Activated naive CD4-positive, alpha-beta T cell treated with anti-CD3 and anti-CD28 coated beads for 36 hours (primary cell): ENCODE measurements around the gene CPNE6. TPM values are rescaled to one million over a fixed set of nuclear protein-coding genes. Genes with fewer than 3 reads are reported as not detected.

Source experiments
- CTCF ChIA-PET: fragments of 350-600 bp; sonication (Branson Sonifier 250); formaldehyde crosslinking; loops from one replicate; lab custom pipeline; 2021; ENCODE audit warnings: antibody characterized with exemption; lab: Charles Lee
- DNase-seq: peaks from one replicate; pipeline ENCODE4 v3.0.0-alpha.2; 2020
- H3K27ac Mint-ChIP-seq: one replicate; pipeline ENCODE4 v1.8.0; 2021; ENCODE audit warnings: mild to moderate bottlenecking, mixed read lengths
- H3K27me3 Mint-ChIP-seq: one replicate; pipeline ENCODE4 v1.8.0; 2021; ENCODE audit warnings: low read depth, mixed read lengths
- H3K36me3 Mint-ChIP-seq: one replicate; pipeline ENCODE4 v1.8.0; 2021; ENCODE audit warnings: low read depth, mixed read lengths
- H3K4me1 Mint-ChIP-seq: one replicate; pipeline ENCODE4 v1.8.0; 2021; ENCODE audit warnings: low read depth, mixed read lengths
- H3K4me3 Mint-ChIP-seq: one replicate; pipeline ENCODE4 v1.8.0; 2021; ENCODE audit warnings: mild to moderate bottlenecking, moderate library complexity, mixed read lengths
- H3K9me3 Mint-ChIP-seq: one replicate; pipeline ENCODE4 v1.8.0; 2021; ENCODE audit warnings: mixed read lengths
- intact Hi-C: fragments of 100-400 bp; cut with micrococcal nuclease; formaldehyde crosslinking; loops from one replicate; pipeline ENCODE4 v1.15.1; 2023
- total RNA-seq, 2 experiments: library from RNA; stranded (reverse); gene quantifications; one replicate each; pipeline ENCODE4 v1.2.3, GENCODE V29; 2021

Gene CPNE6
- total RNA-seq, 2 experiments from 2014 or later, result not detected

GRCh38 chr14:24116128-24116814 lies 44.9 kb downstream of the CPNE6 start:
- peaks cover 36% of the 10 kb centered on the region for H3K36me3 Mint-ChIP-seq
- H3K4me3 Mint-ChIP-seq, result peak overlapping the region; percentile 99
- no peaks in the 10 kb centered on the region for H3K27me3 Mint-ChIP-seq
- peak overlapping the region; percentile 100 for H3K27ac Mint-ChIP-seq
- peaks cover 18% of the 10 kb centered on the region for H3K4me1 Mint-ChIP-seq
- CTCF ChIA-PET, result interaction anchor here (1.0 to 4.1 kb wide), 4 partner anchors 11 to 58 kb away, joined by 3 to 20 read pairs (median 10); partner anchors contain the start of gene IRF9
- intact Hi-C loops, result loop anchor here (10.0 kb wide), 2 partner anchors 811 to 1111 kb away; partner anchors contain the start of genes BCL2L2 and PPP1R3E
- DNase-seq, result no peak
- H3K9me3 Mint-ChIP-seq, result no peaks in the 10 kb centered on the region

- H3K36me3 Mint-ChIP-seq, result peaks cover 36% of the 10 kb centered on the region
- intact Hi-C loops, result loop anchor here (10.0 kb wide), 2 partner anchors 812 to 1112 kb away; partner anchors contain the start of genes BCL2L2 and PPP1R3E
Observed at GRCh38 chr14:24117179-24117578, 45.8 kb downstream of the CPNE6 start.

GRCh38 chr14:24119691-24120090 lies 48.3 kb downstream of the CPNE6 start:
- CTCF ChIA-PET, result interaction anchor here (0.7 to 0.8 kb wide), 2 partner anchors 9 to 29 kb away, joined by 3 to 4 read pairs; no protein-coding TSS in a partner anchor
- Mint-ChIP-seq H3K27ac (no peak overlapping the region), H3K4me3 (no peak overlapping the region), H3K4me1 (peaks cover 18% of the 10 kb centered on the region), H3K27me3 (no peaks in the 10 kb centered on the region), H3K9me3 (no peaks in the 10 kb centered on the region), H3K36me3 (peaks cover 44% of the 10 kb centered on the region)
- intact Hi-C loops, result loop anchor here (10.0 kb wide), 2 partner anchors 815 to 1115 kb away; partner anchors contain the start of genes BCL2L2 and PPP1R3E
- DNase-seq, result no peak

More at GRCh38 chr14:24117179-24117578, 45.8 kb downstream of the CPNE6 start:
- Mint-ChIP-seq H3K4me3 (no peak overlapping the region), H3K9me3 (no peaks in the 10 kb centered on the region), H3K27ac (no peak overlapping the region), H3K4me1 (peaks cover 18% of the 10 kb centered on the region), H3K27me3 (no peaks in the 10 kb centered on the region)
- CTCF ChIA-PET, result interaction anchor here (1.0 to 4.1 kb wide), 5 partner anchors 10 to 190 kb away, joined by 3 to 20 read pairs (median 3); partner anchors contain the start of gene CIDEB
- no peak for DNase-seq

DNA sequence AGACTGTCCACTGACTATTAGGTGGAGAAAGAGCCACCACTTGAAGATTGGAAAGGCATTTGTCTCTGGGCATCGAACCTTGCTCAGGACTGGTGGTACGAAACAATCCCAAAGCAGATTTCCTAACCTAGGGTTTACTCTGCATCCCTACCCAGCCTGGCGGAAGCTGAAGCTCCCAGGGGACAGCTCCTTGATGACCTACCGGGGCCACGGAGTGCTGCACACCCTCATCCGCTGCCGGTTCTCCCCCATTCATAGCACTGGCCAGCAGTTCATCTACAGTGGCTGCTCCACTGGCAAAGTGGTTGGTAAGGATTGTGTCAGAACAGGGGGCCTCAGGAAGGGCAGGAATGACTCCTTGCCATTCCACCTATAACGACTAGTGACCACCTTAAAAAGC lies 49.8 kb downstream of the CPNE6 start:
- intact Hi-C loops, result no loop called here
- Mint-ChIP-seq H3K27ac (no peak overlapping the region), H3K27me3 (no peaks in the 10 kb centered on the region), H3K4me1 (peaks cover 8% of the 10 kb centered on the region), H3K9me3 (no peaks in the 10 kb centered on the region), H3K4me3 (no peak overlapping the region), H3K36me3 (peaks cover 37% of the 10 kb centered on the region)
- CTCF ChIA-PET, result no interaction called here
- DNase-seq, result no peak

DNA sequence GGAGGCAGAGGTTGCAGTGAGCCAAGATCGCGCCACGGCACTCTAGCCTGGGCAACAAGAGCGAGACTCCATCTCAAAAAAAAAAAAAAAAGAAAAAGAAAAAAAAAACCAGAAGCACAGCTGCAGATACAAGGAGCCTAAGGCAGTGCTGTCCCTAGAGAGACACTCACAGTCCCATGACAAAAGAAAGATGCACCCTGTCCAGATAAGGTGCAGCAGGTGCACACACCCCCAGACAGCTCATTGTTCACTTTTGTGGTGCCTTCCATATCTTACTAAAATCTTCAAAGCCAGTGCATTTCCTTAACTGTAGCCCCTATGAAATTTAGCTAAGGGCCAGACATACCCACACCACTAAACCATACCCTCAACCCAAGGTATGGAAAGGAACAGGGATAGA lies 51.1 kb downstream of the CPNE6 start:
- no peak for DNase-seq
- H3K4me3 Mint-ChIP-seq, result no peak overlapping the region
- intact Hi-C loops, result no loop called here
- no peak overlapping the region for H3K27ac Mint-ChIP-seq
- peaks cover 30% of the 10 kb centered on the region for H3K36me3 Mint-ChIP-seq
- H3K4me1 Mint-ChIP-seq, result peaks cover 2% of the 10 kb centered on the region
- H3K27me3 Mint-ChIP-seq, result no peaks in the 10 kb centered on the region
- H3K9me3 Mint-ChIP-seq, result no peaks in the 10 kb centered on the region
- CTCF ChIA-PET, result interaction anchor here (0.6 to 1.4 kb wide), 2 partner anchors 12 to 70 kb away, joined by 3 to 5 read pairs; no protein-coding TSS in a partner anchor

- Mint-ChIP-seq H3K36me3 (peaks cover 27% of the 10 kb centered on the region), H3K9me3 (no peaks in the 10 kb centered on the region), H3K4me3 (no peak overlapping the region), H3K4me1 (peaks cover 3% of the 10 kb centered on the region), H3K27ac (no peak overlapping the region), H3K27me3 (no peaks in the 10 kb centered on the region)
- CTCF ChIA-PET, result interaction anchor here (0.6 to 1.4 kb wide), 2 partner anchors 13 to 70 kb away, joined by 3 to 5 read pairs; no protein-coding TSS in a partner anchor
- DNase-seq, result no peak
- intact Hi-C loops, result no loop called here
Observed at GRCh38 chr14:24122898-24123297, 51.5 kb downstream of the CPNE6 start.

GRCh38 chr14:24123424-24124417 lies 52.4 kb downstream of the CPNE6 start:
- H3K27ac Mint-ChIP-seq, result no peak overlapping the region
- no peaks in the 10 kb centered on the region for H3K27me3 Mint-ChIP-seq
- H3K9me3 Mint-ChIP-seq, result no peaks in the 10 kb centered on the region
- H3K36me3 Mint-ChIP-seq, result peaks cover 21% of the 10 kb centered on the region
- DNase-seq, result no peak
- H3K4me1 Mint-ChIP-seq, result peaks cover 3% of the 10 kb centered on the region
- H3K4me3 Mint-ChIP-seq, result no peak overlapping the region
- CTCF ChIA-PET, result interaction anchor here (1.4 kb wide), 1 partner anchor 14 kb away, joined by 5 read pairs; no protein-coding TSS in a partner anchor
- intact Hi-C loops, result no loop called here

DNA sequence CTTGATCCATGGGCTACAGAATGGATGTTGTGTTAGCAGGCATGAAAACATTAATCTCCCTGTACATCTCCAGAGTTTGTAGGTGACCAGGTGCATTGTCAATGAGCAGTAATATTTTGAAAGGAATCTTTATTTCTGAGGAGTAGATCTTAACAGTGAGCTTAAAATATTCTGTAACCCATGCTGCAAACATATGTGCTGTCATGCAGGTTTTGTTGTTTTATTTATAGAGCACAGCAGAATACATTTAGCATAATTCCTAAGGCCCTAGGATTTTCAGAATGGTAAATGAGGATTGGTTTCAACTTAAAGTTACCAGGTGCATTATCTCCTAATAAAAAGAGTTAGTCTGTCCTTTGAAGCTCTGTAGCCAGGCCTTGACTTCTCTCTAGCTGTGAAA lies 55.6 kb downstream of the CPNE6 start:
- DNase-seq, result no peak
- CTCF ChIA-PET, result interaction anchor here (0.7 to 1.8 kb wide), 3 partner anchors 10 to 35 kb away, joined by 3 to 8 read pairs (median 3); no protein-coding TSS in a partner anchor
- no peak overlapping the region for H3K4me3 Mint-ChIP-seq
- no peak overlapping the region for H3K27ac Mint-ChIP-seq
- no peaks in the 10 kb centered on the region for H3K27me3 Mint-ChIP-seq
- H3K36me3 Mint-ChIP-seq, result peaks cover 10% of the 10 kb centered on the region
- intact Hi-C loops, result no loop called here
- no peaks in the 10 kb centered on the region for H3K9me3 Mint-ChIP-seq
- peaks cover 5% of the 10 kb centered on the region for H3K4me1 Mint-ChIP-seq

- no peaks in the 10 kb centered on the region for H3K27me3 Mint-ChIP-seq
- no peak overlapping the region for H3K27ac Mint-ChIP-seq
- CTCF ChIA-PET, result interaction anchor here (0.7 to 1.8 kb wide), 3 partner anchors 11 to 36 kb away, joined by 3 to 8 read pairs (median 3); no protein-coding TSS in a partner anchor
- peaks cover 8% of the 10 kb centered on the region for H3K36me3 Mint-ChIP-seq
- no peaks in the 10 kb centered on the region for H3K9me3 Mint-ChIP-seq
- peaks cover 11% of the 10 kb centered on the region for H3K4me1 Mint-ChIP-seq
- no peak overlapping the region for H3K4me3 Mint-ChIP-seq
- intact Hi-C loops, result no loop called here
- DNase-seq, result no peak
Observed at GRCh38 chr14:24127673-24128072, 56.3 kb downstream of the CPNE6 start.
